ENCODE data around the gene GRID2.

GRID2 gene

GRCh38 chr4:93469560-93469959 lies 1165.8 kb downstream of the GRID2 start:
- Mint-ChIP-seq H3K27ac (peak overlapping the region in 1 of 3 experiments; percentile 1), H3K4me3 (no peak overlapping the region), H3K9me3 (no peaks in the 10 kb centered on the region), H3K4me1 (no peaks in the 10 kb centered on the region), H3K36me3 (ENCODE audit: low read depth) (no peaks in the 10 kb centered on the region), H3K27me3 (ENCODE audit: low read depth) (no peaks in the 10 kb centered on the region)
- TF ChIP-seq CTCF (IDR thresholded peaks at IDR 0.05; ENCODE audit: unreplicated experiment in 3 of 3) = no peak

- TF ChIP-seq CTCF (IDR thresholded peaks at IDR 0.05; ENCODE audit: unreplicated experiment in 3 of 3) = no peak
- no peaks in the 10 kb centered on the region for H3K9me3 Mint-ChIP-seq
- H3K4me3 Mint-ChIP-seq = no peak overlapping the region
- H3K4me1 Mint-ChIP-seq = no peaks in the 10 kb centered on the region
- no peaks in the 10 kb centered on the region for H3K27me3 Mint-ChIP-seq (ENCODE audit: low read depth)
- H3K36me3 Mint-ChIP-seq (ENCODE audit: low read depth) = no peaks in the 10 kb centered on the region
- no peak overlapping the region for H3K27ac Mint-ChIP-seq
Observed at GRCh38 chr4:93475730-93476129, 1172.0 kb downstream of the GRID2 start.

- no peaks in the 10 kb centered on the region for H3K4me1 Mint-ChIP-seq
- H3K27ac Mint-ChIP-seq = no peak overlapping the region
- H3K27me3 Mint-ChIP-seq (ENCODE audit: low read depth) = no peaks in the 10 kb centered on the region
- no peak for TF ChIP-seq CTCF (IDR thresholded peaks at IDR 0.05; ENCODE audit: unreplicated experiment in 3 of 3)
- H3K4me3 Mint-ChIP-seq = no peak overlapping the region
- H3K36me3 Mint-ChIP-seq (ENCODE audit: low read depth) = no peaks in the 10 kb centered on the region
- no peaks in the 10 kb centered on the region for H3K9me3 Mint-ChIP-seq
Observed at GRCh38 chr4:93478805-93479204, 1175.0 kb downstream of the GRID2 start.

GRCh38 chr4:93480452-93480851 lies 1176.7 kb downstream of the GRID2 start:
- Mint-ChIP-seq H3K27ac (no peak overlapping the region), H3K27me3 (ENCODE audit: low read depth) (no peaks in the 10 kb centered on the region), H3K4me1 (no peaks in the 10 kb centered on the region), H3K36me3 (ENCODE audit: low read depth) (no peaks in the 10 kb centered on the region), H3K9me3 (no peaks in the 10 kb centered on the region), H3K4me3 (no peak overlapping the region)
- TF ChIP-seq CTCF (IDR thresholded peaks at IDR 0.05; ENCODE audit: unreplicated experiment in 3 of 3) = no peak

GRCh38 chr4:93495346-93495745 lies 1191.6 kb downstream of the GRID2 start:
- H3K4me3 Mint-ChIP-seq = no peak overlapping the region
- TF ChIP-seq CTCF (IDR thresholded peaks at IDR 0.05; ENCODE audit: unreplicated experiment in 3 of 3) = no peak
- no peaks in the 10 kb centered on the region for H3K27me3 Mint-ChIP-seq (ENCODE audit: low read depth)
- H3K9me3 Mint-ChIP-seq = peaks cover 3% of the 10 kb centered on the region
- no peaks in the 10 kb centered on the region for H3K36me3 Mint-ChIP-seq (ENCODE audit: low read depth)
- H3K27ac Mint-ChIP-seq = no peak overlapping the region
- H3K4me1 Mint-ChIP-seq = no peaks in the 10 kb centered on the region

GRCh38 chr4:93501244-93501643 lies 1197.5 kb downstream of the GRID2 start:
- Mint-ChIP-seq H3K9me3 (no peaks in the 10 kb centered on the region), H3K27me3 (ENCODE audit: low read depth) (no peaks in the 10 kb centered on the region), H3K27ac (no peak overlapping the region), H3K4me1 (no peaks in the 10 kb centered on the region), H3K4me3 (no peak overlapping the region), H3K36me3 (ENCODE audit: low read depth) (no peaks in the 10 kb centered on the region)
- TF ChIP-seq CTCF (IDR thresholded peaks at IDR 0.05; ENCODE audit: unreplicated experiment in 3 of 3) = no peak

All from nephron (organoid).